ENCODE measurements around the gene LRMDA. TPM values are rescaled to one million over a fixed set of nuclear protein-coding genes. Genes with fewer than 3 reads are reported as not detected.
"Not testable (repeated sequence)": the region's sequence is repeated elsewhere in the genome, so short reads cannot be mapped to it uniquely, and the experiment has no call there.

Gene LRMDA
- total RNA-seq, 1 experiment from 2014 or later = 8.0 TPM

GRCh38 chr10:75582102-75582501, 150.7 kb downstream of the LRMDA start:
- no peak for DNase-seq (ENCODE audit: low read depth)

DNA sequence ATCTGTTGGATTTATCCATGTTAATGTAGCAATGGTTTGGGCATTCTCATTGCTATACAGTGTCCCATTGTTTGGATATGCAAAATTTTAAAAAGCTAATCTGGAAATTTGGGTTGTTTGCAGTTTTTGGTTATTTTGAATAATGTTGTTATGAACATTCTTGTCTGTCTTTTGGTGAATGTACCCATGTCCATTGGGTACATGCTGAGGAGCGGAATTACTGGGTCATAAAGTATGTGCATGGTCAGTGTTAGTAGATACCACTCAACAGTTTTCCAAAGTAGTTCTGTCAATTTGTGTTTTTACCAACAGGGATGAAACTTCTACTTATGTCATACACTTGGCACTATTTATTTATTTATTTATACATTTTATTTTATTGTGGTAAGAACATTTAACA, 153.9 kb downstream of the LRMDA start:
- DNase-seq (ENCODE audit: low read depth) = no peak

GRCh38 chr10:75586814-75587213, 155.4 kb downstream of the LRMDA start:
- DNase-seq (ENCODE audit: low read depth) = no peak

GRCh38 chr10:75588031-75588430, 156.6 kb downstream of the LRMDA start:
- DNase-seq (ENCODE audit: low read depth) = no peak

GRCh38 chr10:75589895-75590654, 158.7 kb downstream of the LRMDA start:
- no peak for DNase-seq (ENCODE audit: low read depth)

- no peak for DNase-seq (ENCODE audit: low read depth)
Observed at GRCh38 chr10:75592151-75592787, 160.8 kb downstream of the LRMDA start.

- no peak for DNase-seq (ENCODE audit: low read depth)
Observed at GRCh38 chr10:75592791-75593643, 161.6 kb downstream of the LRMDA start.

- no peak for DNase-seq (ENCODE audit: low read depth)
Observed at GRCh38 chr10:75593692-75594556, 162.5 kb downstream of the LRMDA start.

- DNase-seq (ENCODE audit: low read depth) = no peak
Observed at GRCh38 chr10:75596930-75597620, 165.7 kb downstream of the LRMDA start.

DNA sequence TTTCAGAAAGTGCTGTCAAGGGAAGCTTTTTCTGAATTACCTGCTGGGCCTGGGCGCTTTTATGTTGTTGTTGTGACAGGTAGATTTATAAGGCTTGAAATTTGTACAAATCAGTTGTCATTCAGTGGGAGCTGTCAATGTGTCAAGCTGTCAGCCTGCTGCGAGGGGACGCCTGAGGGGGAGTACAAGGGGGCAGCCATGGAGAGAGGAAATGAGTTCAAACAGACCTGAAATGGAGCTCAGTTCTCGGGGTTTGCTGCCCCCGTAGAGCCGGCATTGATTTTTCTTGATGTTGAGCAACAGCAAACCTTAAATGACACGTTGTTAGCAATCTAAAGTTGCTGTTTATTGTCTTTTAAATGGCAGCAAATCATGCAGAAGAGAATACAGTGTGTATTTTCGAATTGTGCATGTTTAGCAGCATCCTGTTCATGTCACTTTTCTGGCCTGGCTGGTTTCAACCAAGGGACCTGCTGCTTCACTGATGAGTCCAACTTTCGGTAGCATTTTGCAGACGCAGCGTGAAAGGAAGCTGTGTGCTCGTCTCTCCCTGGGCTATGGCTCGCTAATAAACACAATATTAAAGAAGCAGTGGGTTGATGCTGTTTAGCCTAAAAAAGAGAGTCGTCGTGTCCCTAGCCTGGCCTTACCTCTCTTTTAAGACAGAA, 166.5 kb downstream of the LRMDA start:
- DNase-seq (ENCODE audit: low read depth) = no peak

DNA sequence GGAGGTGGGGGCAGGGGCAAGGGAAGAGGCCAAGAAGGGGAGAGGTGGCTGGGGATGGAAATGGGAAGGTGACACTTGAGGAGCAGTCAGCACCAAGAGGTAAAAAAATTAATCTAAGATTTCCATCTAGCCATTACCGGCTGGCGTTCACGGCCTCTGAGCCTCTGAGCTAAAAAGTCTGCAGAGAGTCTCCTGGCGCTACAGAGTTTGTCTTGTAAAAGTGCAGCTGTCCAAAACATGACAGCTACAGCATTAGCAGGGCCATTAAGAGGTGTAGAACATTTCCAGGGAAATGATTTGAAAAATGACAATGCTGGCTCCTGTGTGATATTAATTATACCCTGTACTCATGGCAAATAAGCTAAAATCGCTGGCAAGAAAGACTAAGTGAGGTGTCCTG, 167.6 kb downstream of the LRMDA start:
- DNase-seq (ENCODE audit: low read depth) = no peak

- no peak for DNase-seq (ENCODE audit: low read depth)
Observed at GRCh38 chr10:75599875-75600648, 168.6 kb downstream of the LRMDA start.

GRCh38 chr10:75600833-75601232, 169.4 kb downstream of the LRMDA start:
- DNase-seq (ENCODE audit: low read depth) = no peak

- no peak for DNase-seq (ENCODE audit: low read depth)
Observed at GRCh38 chr10:75602341-75602740, 170.9 kb downstream of the LRMDA start.

- no peak for DNase-seq (ENCODE audit: low read depth)
Observed at GRCh38 chr10:75605096-75605495, 173.7 kb downstream of the LRMDA start.

GRCh38 chr10:75605795-75606194, 174.4 kb downstream of the LRMDA start:
- not testable (repeated sequence) for DNase-seq (ENCODE audit: low read depth)

- DNase-seq (ENCODE audit: low read depth) = peak; percentile 12
Observed at GRCh38 chr10:75606203-75606779, 174.9 kb downstream of the LRMDA start.

DNA sequence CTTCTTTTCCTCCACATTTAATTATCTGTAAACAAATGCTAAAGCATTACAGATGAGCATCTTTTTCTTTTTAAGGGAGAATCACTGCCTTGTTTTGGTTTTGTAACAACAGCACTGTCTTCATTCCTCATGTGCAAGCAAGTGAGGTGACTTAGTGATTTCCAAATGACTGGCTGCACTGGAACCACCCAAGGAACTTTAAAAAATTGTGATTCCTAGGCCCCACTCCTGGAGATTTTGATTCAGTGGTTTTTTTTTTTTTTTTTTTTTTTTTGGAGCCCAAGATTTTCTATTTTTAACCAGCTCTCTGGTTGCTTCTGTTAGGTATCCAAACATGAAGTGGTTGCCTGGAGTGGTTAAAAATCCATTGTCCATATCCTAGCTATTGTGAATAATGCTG, 176.2 kb downstream of the LRMDA start:
- no peak for DNase-seq (ENCODE audit: low read depth)

DNA sequence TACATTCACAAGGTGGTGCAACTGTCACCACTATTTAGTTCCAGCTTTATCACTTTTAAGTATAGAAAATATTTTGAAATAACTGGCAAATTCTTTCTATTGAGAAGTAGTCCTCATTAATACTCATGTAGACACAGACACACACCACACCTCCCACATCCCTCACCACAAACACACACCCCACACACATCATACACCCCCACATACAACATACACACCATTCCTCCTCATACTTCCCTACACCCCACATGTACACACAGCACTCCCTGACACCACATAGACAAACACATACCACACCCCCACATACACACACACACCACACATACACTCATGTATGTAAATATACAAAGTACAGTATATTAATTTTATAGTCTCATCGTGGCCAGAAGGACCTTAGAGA, 178.8 kb downstream of the LRMDA start:
- DNase-seq (ENCODE audit: low read depth) = no peak

Data from M059J (cell line).